Endothelial cell of hepatic sinusoid (primary cell): Measurements from ENCODE around the gene FAM9A.
"Not testable (repeated sequence)": the region's sequence is repeated elsewhere in the genome, so short reads cannot be mapped to it uniquely, and the experiment has no call there.

Experiments
- in situ Hi-C: cut with HindIII; loops from 2 replicates; pipeline ENCODE4 v1.10.0; 2017; ENCODE audit warnings: low sequenced_read_pairs

The FAM9A gene

DNA sequence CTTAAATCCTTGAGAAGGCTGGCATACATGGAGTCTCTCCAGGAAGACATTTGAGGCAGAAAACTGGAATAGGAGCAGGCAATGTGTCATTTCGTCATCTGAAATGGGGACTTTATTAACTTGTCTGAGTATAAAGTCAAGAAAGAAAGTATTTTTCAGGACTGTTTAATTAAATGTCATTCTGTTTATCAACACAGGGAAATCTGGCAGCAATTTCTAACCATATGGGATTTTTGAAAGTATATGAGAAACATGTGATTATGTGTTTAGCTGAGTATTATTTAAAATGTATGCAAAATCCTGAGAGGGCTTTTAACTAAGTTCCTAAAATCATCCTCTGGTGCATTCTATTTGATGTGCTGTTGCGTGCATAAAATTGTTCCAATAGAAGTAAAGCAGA, 3.9 kb upstream of the FAM9A start:
- in situ Hi-C loops, result no loop called here

- in situ Hi-C loops, result no loop called here
These were observed 2.1 kb upstream of the FAM9A start for GRCh38 chrX:8803326-8803725.

- in situ Hi-C loops, result not testable (repeated sequence)
These were observed 832 bp downstream of the FAM9A start for GRCh38 chrX:8800351-8800750.

- in situ Hi-C loops, result not testable (repeated sequence)
These were observed 1.9 kb downstream of the FAM9A start for GRCh38 chrX:8799281-8799680.

GRCh38 chrX:8798702-8799101, 2.5 kb downstream of the FAM9A start:
- in situ Hi-C loops, result not testable (repeated sequence)

GRCh38 chrX:8787119-8787518, 14.1 kb downstream of the FAM9A start:
- in situ Hi-C loops, result not testable (repeated sequence)

DNA sequence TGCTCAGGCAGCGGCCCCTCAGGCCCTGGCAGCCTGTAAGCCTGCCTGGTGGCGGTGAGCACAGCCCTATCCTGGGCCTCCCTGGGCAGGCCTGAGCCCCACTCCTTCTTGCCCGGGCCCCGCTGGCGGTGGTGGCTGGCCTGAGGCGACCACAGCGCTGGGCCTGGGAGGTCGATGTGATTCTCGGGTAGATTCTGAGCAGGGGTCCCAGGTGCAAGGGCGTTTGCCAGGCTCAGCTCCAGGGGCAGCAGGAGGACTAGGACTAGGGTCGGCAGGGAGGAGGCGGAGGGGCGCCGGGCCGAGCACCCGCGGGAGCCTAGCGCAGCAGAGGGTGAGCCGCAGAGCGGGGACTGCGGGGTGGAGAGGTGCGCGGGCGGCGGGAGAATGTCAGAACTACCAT, 17.0 kb downstream of the FAM9A start:
- in situ Hi-C loops, result no loop called here

DNA sequence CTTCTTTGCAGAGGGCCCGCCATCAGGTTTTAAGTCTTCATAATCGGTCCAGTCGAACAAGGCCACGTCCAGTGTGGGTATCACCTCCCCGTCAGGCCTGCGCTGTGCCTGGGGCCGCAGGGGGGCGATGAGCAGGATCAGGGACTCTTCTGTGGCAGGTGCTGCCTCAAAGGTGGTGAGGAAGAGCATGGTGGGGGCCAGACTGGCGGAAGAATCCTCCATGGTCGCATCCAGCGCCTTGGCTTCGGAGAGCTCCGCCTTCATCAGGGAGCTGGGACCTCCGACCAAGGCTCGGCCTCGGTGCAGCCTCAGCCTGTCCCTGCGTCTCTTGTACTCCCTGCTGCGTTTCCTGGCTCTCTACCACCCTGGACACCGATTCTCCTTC, 17.5 kb downstream of the FAM9A start:
- in situ Hi-C loops, result no loop called here

DNA sequence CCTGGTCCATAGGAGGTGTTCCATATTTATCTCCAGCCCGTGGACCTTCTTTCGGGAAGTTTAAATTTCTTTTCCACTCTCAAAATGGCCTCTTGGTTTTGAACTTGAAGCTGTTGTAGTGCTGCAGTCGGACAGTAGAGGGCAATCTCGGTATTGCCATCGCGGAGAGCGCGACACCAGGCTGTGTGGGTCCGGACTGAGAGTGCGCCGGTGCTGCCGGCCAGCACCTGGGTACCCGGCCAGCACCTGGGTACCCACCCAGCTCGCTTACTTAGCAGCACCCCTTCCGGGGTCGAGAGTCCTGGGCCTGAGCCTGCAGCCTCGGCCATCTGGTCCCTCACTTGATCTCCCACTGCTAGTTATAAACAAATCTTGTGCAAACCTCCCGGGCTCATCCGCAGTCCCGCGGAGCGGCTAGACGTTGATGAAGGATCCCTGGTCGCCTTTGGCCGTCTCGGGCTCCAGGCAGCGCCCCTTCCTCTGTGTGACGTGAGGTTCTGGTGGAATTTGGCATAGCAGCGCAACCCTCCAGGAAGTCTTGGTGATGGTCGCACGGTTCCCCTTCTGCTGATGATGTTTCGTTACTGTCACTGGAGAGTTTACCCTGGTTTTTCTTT, 18.0 kb downstream of the FAM9A start:
- in situ Hi-C loops, result no loop called here

DNA sequence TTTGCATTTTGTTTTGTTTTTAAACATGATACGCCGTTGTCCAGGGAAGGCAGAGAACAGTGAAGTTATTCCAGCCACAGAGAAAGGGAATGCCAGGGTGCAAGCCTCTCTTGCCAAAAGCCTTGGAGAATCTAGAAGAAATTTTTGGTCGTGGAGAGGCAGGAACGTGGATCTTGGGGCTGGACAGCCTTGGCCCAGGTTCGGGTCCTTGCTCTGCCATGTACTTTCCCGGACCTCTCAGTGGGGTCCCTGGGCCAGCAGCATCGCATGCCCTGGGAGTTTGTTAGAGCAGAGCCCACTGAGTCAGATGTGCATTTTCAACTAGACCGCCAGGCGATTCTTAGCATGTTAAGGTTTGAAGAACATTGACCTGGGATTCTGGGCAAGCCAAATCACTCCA, 18.6 kb downstream of the FAM9A start:
- in situ Hi-C loops, result no loop called here

GRCh38 chrX:8781921-8782320, 19.3 kb downstream of the FAM9A start:
- in situ Hi-C loops, result not testable (repeated sequence)

DNA sequence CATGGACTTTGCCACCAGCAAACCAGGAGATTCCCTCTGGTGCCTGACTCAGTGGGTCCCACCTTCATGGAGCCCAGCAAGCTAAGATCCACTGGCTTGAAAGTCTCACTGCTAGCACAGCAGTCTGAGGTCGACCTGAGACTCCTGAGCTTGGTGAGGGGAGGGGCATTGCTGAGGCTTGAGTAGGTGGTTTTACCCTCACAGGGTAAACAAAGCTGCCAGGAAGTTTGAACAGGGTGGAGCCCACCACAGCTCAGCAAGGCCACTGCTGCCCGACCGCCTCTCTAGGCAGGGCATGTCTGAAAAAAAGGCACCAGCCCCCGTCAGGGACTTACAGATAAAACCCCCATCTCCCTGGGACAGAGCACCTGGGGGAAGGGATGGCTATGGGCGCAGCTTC, 28.1 kb downstream of the FAM9A start:
- in situ Hi-C loops, result no loop called here

DNA sequence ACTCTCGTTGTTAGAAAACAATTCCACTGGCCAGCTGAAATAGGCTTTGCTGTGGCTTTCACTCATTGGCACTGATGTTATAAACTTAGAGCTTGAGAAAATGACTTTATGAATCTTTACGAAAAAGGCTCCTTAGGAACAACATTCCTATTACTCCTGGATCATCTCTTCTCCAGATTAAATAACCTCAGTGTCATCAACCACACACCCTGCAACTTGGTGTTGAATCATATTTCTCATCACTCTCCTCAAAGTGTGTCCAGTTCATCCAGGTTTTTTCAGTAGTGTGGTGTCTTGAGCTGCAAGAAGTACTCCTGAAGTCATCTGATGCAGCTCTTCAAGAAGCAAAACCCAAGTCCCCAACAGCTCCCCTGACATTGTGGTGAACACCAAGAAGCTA, 41.2 kb downstream of the FAM9A start:
- in situ Hi-C loops, result no loop called here

GRCh38 chrX:8758706-8759105, 42.5 kb downstream of the FAM9A start:
- in situ Hi-C loops, result not testable (repeated sequence)

GRCh38 chrX:8757609-8758389, 43.4 kb downstream of the FAM9A start:
- in situ Hi-C loops, result not testable (repeated sequence)

- in situ Hi-C loops, result no loop called here
These were observed 45.4 kb downstream of the FAM9A start for GRCh38 chrX:8755813-8756212.

DNA sequence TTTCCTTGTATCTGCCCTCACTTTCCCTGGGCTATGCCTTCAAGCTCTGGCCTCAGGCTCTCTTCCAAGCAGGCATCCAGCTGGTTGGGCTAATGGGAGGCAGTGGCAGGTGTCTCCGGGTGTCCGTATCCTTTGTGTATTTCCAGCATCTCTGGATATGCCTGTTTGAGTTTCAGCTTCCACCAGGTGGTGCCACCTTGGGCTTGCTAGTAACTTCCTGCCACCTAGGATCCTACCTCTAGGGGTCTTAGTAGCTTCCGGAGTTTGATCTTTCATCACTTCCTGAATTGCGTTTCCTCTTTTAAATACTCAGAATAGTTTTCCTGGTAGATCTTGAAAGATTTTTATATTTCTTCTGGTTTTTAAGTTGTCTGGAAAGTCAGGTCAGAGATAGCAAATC, 46.1 kb downstream of the FAM9A start:
- in situ Hi-C loops, result no loop called here

DNA sequence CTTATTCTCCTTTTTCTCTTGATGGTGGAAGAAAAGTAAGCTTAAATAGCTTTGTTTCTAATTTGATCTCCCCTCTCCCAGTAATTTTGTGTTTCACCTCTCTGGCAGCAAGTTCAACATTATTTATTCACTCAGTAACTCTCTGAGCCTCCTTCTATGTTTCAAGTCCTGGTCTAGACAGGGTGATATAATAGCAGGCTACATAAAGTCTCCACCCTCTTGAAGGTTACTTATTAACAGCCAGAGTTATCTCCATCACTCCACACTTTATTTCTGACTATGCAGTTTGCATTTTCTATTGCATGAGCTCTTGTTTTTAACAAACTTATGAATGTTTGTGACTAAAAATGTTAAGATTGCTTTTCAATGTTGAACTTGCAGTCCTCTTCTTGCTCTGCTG, 51.5 kb downstream of the FAM9A start:
- in situ Hi-C loops, result loop anchor here (5.0 to 10.0 kb wide), 2 partner anchors 63 to 735 kb away; no protein-coding TSS in a partner anchor

DNA sequence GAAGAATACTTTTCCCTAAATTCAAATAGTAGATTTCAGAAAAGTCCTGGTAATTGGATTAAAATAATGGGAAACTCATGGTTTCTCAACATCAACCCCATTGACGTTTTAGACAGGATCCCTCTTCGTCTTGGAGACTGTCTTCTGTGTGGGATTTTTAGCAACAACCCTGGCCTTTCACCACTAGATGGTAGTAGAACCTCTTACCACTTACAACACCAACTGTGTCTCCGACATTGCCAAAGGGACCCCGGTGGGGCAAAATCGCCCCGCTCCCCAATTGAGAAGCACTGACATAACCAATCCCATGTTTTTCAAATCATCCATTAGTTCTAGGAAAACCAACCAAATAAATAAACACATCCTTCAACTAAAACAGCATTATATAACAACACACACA, 52.3 kb downstream of the FAM9A start:
- in situ Hi-C loops, result loop anchor here (5.0 to 10.0 kb wide), 2 partner anchors 63 to 734 kb away; no protein-coding TSS in a partner anchor

DNA sequence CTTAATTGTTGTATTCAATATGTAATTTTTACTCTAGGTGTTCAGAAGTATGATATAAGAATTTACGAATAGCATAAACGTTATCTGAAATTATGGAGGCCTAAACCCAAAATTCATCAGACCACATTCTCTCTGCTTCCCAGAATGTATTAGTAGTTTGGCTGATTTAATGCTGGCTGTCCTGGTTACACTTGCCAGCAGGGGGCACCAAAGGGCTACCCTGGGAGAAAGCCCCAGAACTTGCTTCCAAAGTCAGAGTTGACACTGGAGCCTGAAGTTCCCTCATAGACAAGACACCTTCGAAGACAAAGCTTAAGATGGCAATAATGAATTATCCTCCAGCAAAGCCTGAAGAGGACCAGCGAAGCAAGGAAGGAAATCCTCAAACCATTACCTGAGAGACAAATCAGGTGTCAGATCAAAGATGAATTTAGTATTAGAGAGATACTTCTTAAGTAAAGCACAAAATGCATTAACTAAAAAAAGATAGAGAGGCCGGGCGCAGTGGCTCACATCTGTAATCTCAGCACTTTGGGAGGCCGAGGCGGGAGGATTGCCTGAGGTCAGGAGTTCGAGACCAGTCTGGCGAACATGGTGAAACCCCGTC, 58.0 kb downstream of the FAM9A start:
- in situ Hi-C loops, result loop anchor here (10.0 kb wide), 1 partner anchor 728 kb away; no protein-coding TSS in a partner anchor

- in situ Hi-C loops, result loop anchor here (10.0 kb wide), 1 partner anchor 727 kb away; no protein-coding TSS in a partner anchor
These were observed 59.2 kb downstream of the FAM9A start for GRCh38 chrX:8741981-8742380.
